AG09319 (cell line): ENCODE data around the gene STX1B.
"Not testable (repeated sequence)": the region's sequence is repeated elsewhere in the genome, so short reads cannot be mapped to it uniquely, and the experiment has no call there.

Experiments
- DNase-seq: peaks from one replicate; pipeline ENCODE4 v3.0.0-alpha.2; 2010; ENCODE audit warnings: low read depth; ENCODE audit errors: extremely low read depth
- TF ChIP-seq, protein P1 (sequence below): IDR thresholded peaks from 2 replicates; pipeline ENCODE4 v1.5.1; 2011; ENCODE audit warnings: low read depth, mild to moderate bottlenecking, inconsistent platforms, low read length, moderate library complexity

Gene STX1B

GRCh38 chr16:30941600-30942425 lies 68.6 kb downstream of the STX1B start:
- DNase-seq, result no peak
- TF ChIP-seq, protein P1, sequence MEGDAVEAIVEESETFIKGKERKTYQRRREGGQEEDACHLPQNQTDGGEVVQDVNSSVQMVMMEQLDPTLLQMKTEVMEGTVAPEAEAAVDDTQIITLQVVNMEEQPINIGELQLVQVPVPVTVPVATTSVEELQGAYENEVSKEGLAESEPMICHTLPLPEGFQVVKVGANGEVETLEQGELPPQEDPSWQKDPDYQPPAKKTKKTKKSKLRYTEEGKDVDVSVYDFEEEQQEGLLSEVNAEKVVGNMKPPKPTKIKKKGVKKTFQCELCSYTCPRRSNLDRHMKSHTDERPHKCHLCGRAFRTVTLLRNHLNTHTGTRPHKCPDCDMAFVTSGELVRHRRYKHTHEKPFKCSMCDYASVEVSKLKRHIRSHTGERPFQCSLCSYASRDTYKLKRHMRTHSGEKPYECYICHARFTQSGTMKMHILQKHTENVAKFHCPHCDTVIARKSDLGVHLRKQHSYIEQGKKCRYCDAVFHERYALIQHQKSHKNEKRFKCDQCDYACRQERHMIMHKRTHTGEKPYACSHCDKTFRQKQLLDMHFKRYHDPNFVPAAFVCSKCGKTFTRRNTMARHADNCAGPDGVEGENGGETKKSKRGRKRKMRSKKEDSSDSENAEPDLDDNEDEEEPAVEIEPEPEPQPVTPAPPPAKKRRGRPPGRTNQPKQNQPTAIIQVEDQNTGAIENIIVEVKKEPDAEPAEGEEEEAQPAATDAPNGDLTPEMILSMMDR, result peak; percentile 89

- DNase-seq, result not testable (repeated sequence)
Measured at GRCh38 chr16:30939571-30939970, 70.9 kb downstream of the STX1B start.
